Measurements from ENCODE around the gene MRPS23.
A peak's percentile ranks its signal among the peaks of the same experiment; 100 is the strongest.

Gene MRPS23

GRCh38 chr17:57811638-57812280 is 38.1 kb downstream of the MRPS23 start:
- in situ Hi-C loops (cut with HindIII; ENCODE audit: low pct_unique_long_range_greater_than_20kb, low sequenced_read_pairs), result no loop called here
- peak in 1 of 2 experiments; percentile 28 for DNase-seq (ENCODE audit: low read depth in 1 of 2, low spot score in 1 of 2)
- TF ChIP-seq JUND (IDR thresholded peaks at IDR 0.05; ENCODE audit: low read depth), result no peak

GRCh38 chr17:57810721-57811637 is 38.9 kb downstream of the MRPS23 start:
- TF ChIP-seq JUND (IDR thresholded peaks at IDR 0.05; ENCODE audit: low read depth), result no peak
- in situ Hi-C loops (cut with HindIII; ENCODE audit: low pct_unique_long_range_greater_than_20kb, low sequenced_read_pairs), result no loop called here
- DNase-seq (ENCODE audit: low read depth in 1 of 2, low spot score in 1 of 2), result no peak

GRCh38 chr17:57809879-57810278 is 40.0 kb downstream of the MRPS23 start:
- DNase-seq (ENCODE audit: low read depth in 1 of 2, low spot score in 1 of 2), result no peak
- TF ChIP-seq JUND (IDR thresholded peaks at IDR 0.05; ENCODE audit: low read depth), result no peak
- in situ Hi-C loops (cut with HindIII; ENCODE audit: low pct_unique_long_range_greater_than_20kb, low sequenced_read_pairs), result no loop called here

DNA sequence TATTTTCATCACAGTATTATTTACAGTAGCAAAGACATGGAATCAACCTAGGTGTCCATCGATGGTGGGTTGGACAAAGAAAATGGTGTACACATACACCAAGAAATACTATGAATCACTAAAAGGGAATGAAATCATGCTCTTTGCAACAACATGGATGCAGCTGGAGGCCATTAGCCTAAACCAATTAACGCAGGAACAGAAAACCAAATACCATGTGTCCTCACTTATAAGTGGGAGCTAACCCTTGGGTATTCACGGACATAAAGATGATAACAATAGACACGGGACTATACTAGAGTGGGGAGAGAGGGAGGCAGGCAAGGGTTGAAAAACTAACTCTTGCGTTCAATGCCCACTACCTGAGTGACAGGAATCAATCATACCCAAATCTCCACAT is 41.0 kb downstream of the MRPS23 start:
- in situ Hi-C loops (cut with HindIII; ENCODE audit: low pct_unique_long_range_greater_than_20kb, low sequenced_read_pairs), result no loop called here
- DNase-seq (ENCODE audit: low read depth in 1 of 2, low spot score in 1 of 2), result no peak
- no peak for TF ChIP-seq JUND (IDR thresholded peaks at IDR 0.05; ENCODE audit: low read depth)

DNA sequence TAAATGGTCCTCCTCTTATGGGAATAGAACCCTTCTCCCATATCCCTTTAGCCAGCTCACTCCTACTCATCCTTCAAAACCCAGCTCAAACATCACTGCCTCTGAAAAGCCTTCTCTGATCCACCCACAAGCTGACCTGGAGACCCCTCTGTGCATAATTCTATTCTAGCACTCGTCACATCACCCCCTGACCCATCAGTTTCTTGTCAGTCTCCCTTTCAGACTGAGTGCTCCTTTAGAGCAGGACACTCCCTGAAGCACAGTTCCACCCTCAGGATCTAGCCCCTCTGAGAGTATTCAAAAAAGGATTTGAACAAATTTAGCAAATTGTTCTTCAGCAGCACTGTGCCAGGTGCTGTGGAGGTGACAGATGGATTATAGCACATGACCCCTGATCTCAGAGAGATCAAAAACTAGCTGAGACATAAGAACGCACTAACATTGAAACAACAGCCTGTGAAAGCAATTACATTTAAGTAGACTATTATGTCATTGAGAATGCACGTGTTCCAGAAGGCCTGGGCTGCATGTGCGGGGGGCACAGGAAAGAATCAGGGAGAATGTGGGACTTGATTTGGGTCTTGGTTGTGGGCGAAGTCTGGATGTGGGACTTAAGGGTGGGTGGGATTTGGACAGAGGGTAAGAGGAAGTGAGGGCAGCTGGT is 43.5 kb downstream of the MRPS23 start:
- in situ Hi-C loops (cut with HindIII; ENCODE audit: low pct_unique_long_range_greater_than_20kb, low sequenced_read_pairs), result no loop called here
- no peak for DNase-seq (ENCODE audit: low read depth in 1 of 2, low spot score in 1 of 2)
- no peak for TF ChIP-seq JUND (IDR thresholded peaks at IDR 0.05; ENCODE audit: low read depth)

DNA sequence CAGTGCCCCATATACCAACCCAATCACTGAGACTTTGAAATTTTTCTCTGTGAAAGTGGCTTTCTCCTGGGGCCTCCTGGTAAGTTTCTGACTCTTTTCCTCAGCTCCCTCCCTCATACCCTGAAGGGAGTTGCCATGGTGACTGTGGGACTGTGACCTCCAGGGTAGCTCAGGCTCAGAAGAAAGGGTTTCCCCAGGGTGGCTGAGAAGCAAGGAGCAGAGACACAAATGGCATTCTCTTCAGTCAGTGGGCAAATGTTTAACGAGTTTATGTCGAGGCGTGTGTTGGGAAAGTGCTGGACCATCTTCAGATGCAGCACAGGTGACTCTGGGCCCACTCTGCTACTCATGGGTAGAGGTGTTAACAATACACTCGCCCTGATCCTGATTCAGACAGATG is 46.8 kb downstream of the MRPS23 start:
- TF ChIP-seq JUND (IDR thresholded peaks at IDR 0.05; ENCODE audit: low read depth), result no peak
- no peak for DNase-seq (ENCODE audit: low read depth in 1 of 2, low spot score in 1 of 2)
- in situ Hi-C loops (cut with HindIII; ENCODE audit: low pct_unique_long_range_greater_than_20kb, low sequenced_read_pairs), result no loop called here

GRCh38 chr17:57801044-57801711 is 48.7 kb downstream of the MRPS23 start:
- DNase-seq (ENCODE audit: low read depth in 1 of 2, low spot score in 1 of 2), result no peak
- in situ Hi-C loops (cut with HindIII; ENCODE audit: low pct_unique_long_range_greater_than_20kb, low sequenced_read_pairs), result no loop called here
- no peak for TF ChIP-seq JUND (IDR thresholded peaks at IDR 0.05; ENCODE audit: low read depth)

GRCh38 chr17:57794841-57795240 is 55.0 kb downstream of the MRPS23 start:
- in situ Hi-C loops (cut with HindIII; ENCODE audit: low pct_unique_long_range_greater_than_20kb, low sequenced_read_pairs), result no loop called here
- DNase-seq (ENCODE audit: low read depth in 1 of 2, low spot score in 1 of 2), result no peak
- no peak for TF ChIP-seq JUND (IDR thresholded peaks at IDR 0.05; ENCODE audit: low read depth)

GRCh38 chr17:57788725-57789124 is 61.1 kb downstream of the MRPS23 start:
- in situ Hi-C loops (cut with HindIII; ENCODE audit: low pct_unique_long_range_greater_than_20kb, low sequenced_read_pairs), result no loop called here
- no peak for TF ChIP-seq JUND (IDR thresholded peaks at IDR 0.05; ENCODE audit: low read depth)
- DNase-seq (ENCODE audit: low read depth in 1 of 2, low spot score in 1 of 2), result no peak

DNA sequence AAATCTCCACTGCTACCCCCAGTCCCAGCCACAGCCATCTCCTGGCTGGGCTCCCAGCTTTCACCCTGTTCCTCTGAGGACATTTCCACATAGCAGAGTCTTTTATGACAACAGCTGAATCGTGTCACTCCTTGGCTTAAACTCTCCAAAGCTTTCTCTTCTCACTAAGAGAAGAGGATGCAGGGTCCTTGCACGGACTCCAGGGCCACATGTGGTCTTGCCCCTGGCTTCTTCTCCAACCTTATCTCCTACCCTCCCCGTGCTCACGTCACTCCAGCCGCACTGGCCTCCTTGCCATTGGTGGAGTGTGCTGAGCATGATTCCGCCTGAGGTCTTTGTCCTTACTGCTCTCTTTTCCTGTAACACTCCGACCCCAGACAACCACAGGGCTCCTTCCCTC is 64.8 kb downstream of the MRPS23 start:
- no peak for DNase-seq (ENCODE audit: low read depth in 1 of 2, low spot score in 1 of 2)
- in situ Hi-C loops (cut with HindIII; ENCODE audit: low pct_unique_long_range_greater_than_20kb, low sequenced_read_pairs), result no loop called here
- TF ChIP-seq JUND (IDR thresholded peaks at IDR 0.05; ENCODE audit: low read depth), result no peak
